OCI-LY1 (cell line): ENCODE data around the gene PREX1.

Experiments used
- H2AFZ ChIP-seq: fragments of 200-600 bp; sonication (generic), shearing (Covaris generic); 2 replicates; pipeline ENCODE4 v1.6.0; 2014; ENCODE audit warnings: antibody characterized with exemption, mild to moderate bottlenecking, low read length
- H3F3A ChIP-seq: fragments of 200-600 bp; sonication (generic), shearing (Covaris generic); 2 replicates; pipeline ENCODE4 v1.6.0; 2014; ENCODE audit warnings: mild to moderate bottlenecking, antibody characterized with exemption, low read length, moderate library complexity; ENCODE audit not compliant: insufficient read depth
- H3K27ac ChIP-seq: fragments of 200-600 bp; sonication (generic); 2 replicates; pipeline ENCODE4 v1.5.1; 2014; ENCODE audit warnings: low read length, mixed run types, mild to moderate bottlenecking, low read depth; ENCODE audit not compliant: poor library complexity, severe bottlenecking
- H3K27me3 ChIP-seq: fragments of 200-600 bp; sonication (generic); 2 replicates; pipeline ENCODE4 v1.6.0; 2014; ENCODE audit warnings: antibody characterized with exemption, mild to moderate bottlenecking, low read length, moderate library complexity; ENCODE audit not compliant: insufficient read depth
- H3K36me3 ChIP-seq: fragments of 200-600 bp; sonication (generic); 2 replicates; pipeline ENCODE4 v1.6.1; 2014; ENCODE audit warnings: mild to moderate bottlenecking, antibody characterized with exemption, low read length, moderate library complexity, mixed read lengths; ENCODE audit not compliant: insufficient read depth
- H3K4me1 ChIP-seq: fragments of 200-600 bp; sonication (generic); 2 replicates; pipeline ENCODE4 v1.5.1; 2014; ENCODE audit warnings: mild to moderate bottlenecking, low read length, moderate library complexity; ENCODE audit not compliant: insufficient read depth, severe bottlenecking
- H3K4me2 ChIP-seq: fragments of 200-600 bp; sonication (generic), shearing (Covaris generic); 2 replicates; pipeline ENCODE4 v1.6.1; 2014; ENCODE audit warnings: low read length
- H3K4me3 ChIP-seq: fragments of 200-600 bp; sonication (generic); 2 replicates; pipeline ENCODE4 v1.5.1; 2014; ENCODE audit warnings: low read length, low read depth, mild to moderate bottlenecking, mixed read lengths; ENCODE audit not compliant: poor library complexity, severe bottlenecking
- H3K79me2 ChIP-seq: fragments of 200-600 bp; shearing (Covaris generic); 2 replicates; pipeline ENCODE4 v1.6.1; 2016; ENCODE audit warnings: mixed run types, low read length, mixed read lengths; ENCODE audit not compliant: insufficient read depth
- H3K9ac ChIP-seq: fragments of 200-600 bp; sonication (generic), shearing (Covaris generic); 2 replicates; pipeline ENCODE4 v1.6.1; 2014; ENCODE audit warnings: mild to moderate bottlenecking, low read length, mixed read lengths
- H3K9me2 ChIP-seq: fragments of 200-600 bp; sonication (generic), shearing (Covaris generic); 2 replicates; pipeline ENCODE4 v1.6.1; 2014; ENCODE audit warnings: low read depth, mild to moderate bottlenecking, low read length, mixed read lengths
- H3K9me3 ChIP-seq: fragments of 200-600 bp; shearing (Covaris generic); 2 replicates; pipeline ENCODE4 v1.6.1; 2014; ENCODE audit warnings: low read length, mixed read lengths
- H4K20me1 ChIP-seq: fragments of 200-600 bp; sonication (generic), shearing (Covaris generic); 2 replicates; pipeline ENCODE4 v1.6.0; 2016; ENCODE audit warnings: mild to moderate bottlenecking, low read length; ENCODE audit not compliant: insufficient read depth
- CTCF ChIP-seq: fragments of 200-600 bp; sonication (generic), shearing (Covaris generic); IDR thresholded peaks from 2 replicates; pipeline ENCODE4 v1.5.1; 2017; ENCODE audit warnings: mild to moderate bottlenecking, antibody characterized with exemption, low read length, moderate library complexity, mixed read lengths
- EZH2 ChIP-seq: fragments of 200-600 bp; sonication (generic), shearing (Covaris generic); IDR thresholded peaks from 2 replicates; pipeline ENCODE4 v1.8.0; 2017; ENCODE audit warnings: borderline replicate concordance, mixed run types, mild to moderate bottlenecking, antibody characterized with exemption, low read length, moderate library complexity, mixed read lengths

The PREX1 gene

GRCh38 chr20:48805716-48806115 is 22.1 kb downstream of the PREX1 start:
- Histone ChIP-seq H3K79me2 (no peaks in the 10 kb centered on the region), H3K4me3 (no peak overlapping the region), H3K27me3 (0 out of 2 replicates have a peak, but pooled peaks cover 11% of the 10 kb centered on the region), H3K9me2 (no peaks in the 10 kb centered on the region), H3K36me3 (no peaks in the 10 kb centered on the region), H3K4me2 (no peak overlapping the region), H3K9ac (no peak overlapping the region), H3F3A (no peaks in the 10 kb centered on the region), H3K9me3 (no peaks in the 10 kb centered on the region), H3K4me1 (no peaks in the 10 kb centered on the region), H4K20me1 (no peaks in the 10 kb centered on the region), H3K27ac (no peak overlapping the region), H2AFZ (no peak overlapping the region)
- no peak for TF ChIP-seq CTCF
- TF ChIP-seq EZH2, result no peak

GRCh38 chr20:48805286-48805685 is 22.5 kb downstream of the PREX1 start:
- Histone ChIP-seq H3K9me3 (no peaks in the 10 kb centered on the region), H3K36me3 (no peaks in the 10 kb centered on the region), H4K20me1 (no peaks in the 10 kb centered on the region), H3K27me3 (0 out of 2 replicates have a peak, but pooled peaks cover 11% of the 10 kb centered on the region), H3K4me1 (no peaks in the 10 kb centered on the region), H3K9me2 (no peaks in the 10 kb centered on the region), H3K9ac (no peak overlapping the region), H3K27ac (no peak overlapping the region), H3F3A (no peaks in the 10 kb centered on the region), H3K79me2 (no peaks in the 10 kb centered on the region), H3K4me3 (no peak overlapping the region), H3K4me2 (no peak overlapping the region), H2AFZ (no peak overlapping the region)
- no peak for TF ChIP-seq CTCF
- no peak for TF ChIP-seq EZH2

DNA sequence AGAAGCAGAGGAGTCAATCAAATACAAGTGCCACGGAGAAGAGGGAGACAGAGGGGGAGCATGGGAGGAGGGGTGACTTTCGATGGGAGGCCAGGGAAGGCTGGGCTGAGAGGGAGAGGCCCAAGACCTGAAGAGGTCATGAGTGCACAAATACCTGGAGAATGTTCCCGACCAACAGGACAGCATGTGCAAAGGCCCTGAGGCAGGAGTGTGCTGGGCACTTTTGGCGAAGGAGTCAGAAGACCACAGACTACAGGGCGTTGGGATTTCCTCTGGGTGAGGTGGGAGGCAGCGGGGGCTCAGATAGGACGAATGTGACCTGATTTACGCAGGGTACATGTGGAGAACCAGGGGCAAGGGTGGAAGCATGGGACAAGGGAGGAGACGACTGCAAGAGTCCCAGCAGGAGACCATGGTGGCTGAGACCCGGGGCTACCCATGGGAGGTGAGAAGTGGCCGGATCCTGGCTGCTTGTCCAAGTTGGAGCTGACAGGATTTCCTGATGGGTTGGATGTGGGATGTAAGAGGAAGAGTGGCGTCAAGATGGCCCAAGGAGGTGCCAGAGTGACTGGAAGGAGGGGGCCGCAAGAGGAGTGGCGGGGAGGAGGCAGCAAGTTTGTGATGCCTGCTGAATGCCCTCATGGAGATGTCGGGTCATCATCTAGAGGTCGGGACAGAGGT is 23.4 kb downstream of the PREX1 start:
- Histone ChIP-seq H3K9me3 (no peaks in the 10 kb centered on the region), H3K4me1 (no peaks in the 10 kb centered on the region), H4K20me1 (no peaks in the 10 kb centered on the region), H3K9ac (no peak overlapping the region), H2AFZ (no peak overlapping the region), H3K27ac (no peak overlapping the region), H3K27me3 (0 out of 2 replicates have a peak, but pooled peaks cover 11% of the 10 kb centered on the region), H3K79me2 (no peaks in the 10 kb centered on the region), H3K4me3 (no peak overlapping the region), H3K36me3 (no peaks in the 10 kb centered on the region), H3F3A (no peaks in the 10 kb centered on the region), H3K9me2 (no peaks in the 10 kb centered on the region), H3K4me2 (no peak overlapping the region)
- no peak for TF ChIP-seq EZH2
- no peak for TF ChIP-seq CTCF
